HepG2 (cell line): ENCODE measurements around the gene SLC12A5. TPM values are rescaled to one million over a fixed set of nuclear protein-coding genes. Genes with fewer than 3 reads are reported as not detected.

Experiments
- DNMT3B ChIP-seq: conservative IDR thresholded peaks from 2 replicates; pipeline ENCODE4 v1.6.1; 2016; ENCODE audit warnings: missing biosample characterization, control low read depth
- GATAD1 ChIP-seq: IDR thresholded peaks from 2 replicates; pipeline ENCODE4 v1.6.1; 2016; ENCODE audit warnings: missing genetic modification reagents, missing compliant biosample characterization
- KLF13 ChIP-seq: sonication (generic); formaldehyde crosslinking; IDR thresholded peaks from 2 replicates; pipeline ENCODE4 v1.4.0; 2020; ENCODE audit warnings: mild to moderate bottlenecking, missing genetic modification reagents
- RFXAP ChIP-seq: sonication (generic); formaldehyde crosslinking; IDR thresholded peaks from 2 replicates; pipeline ENCODE4 v1.4.0; 2020; ENCODE audit warnings: missing genetic modification reagents, borderline replicate concordance
- SRY ChIP-seq: sonication (generic); formaldehyde crosslinking; IDR thresholded peaks from 2 replicates; pipeline ENCODE4 v1.8.0; 2022; ENCODE audit warnings: mild to moderate bottlenecking, missing genetic modification reagents
- TEAD3 ChIP-seq: optimal IDR thresholded peaks from 2 replicates; pipeline ENCODE3; 2016; ENCODE audit warnings: borderline replicate concordance
- ZFAT ChIP-seq: sonication (generic); formaldehyde crosslinking; conservative IDR thresholded peaks from 2 replicates; pipeline ENCODE4 v1.8.1; 2023; ENCODE audit warnings: missing genetic modification reagents, inconsistent platforms
- ZNF138 ChIP-seq: sonication (generic); formaldehyde crosslinking; IDR thresholded peaks from 2 replicates; pipeline ENCODE4 v1.5.0; 2020; ENCODE audit warnings: mild to moderate bottlenecking, low read depth, missing genetic modification reagents
- ZNF230 ChIP-seq: sonication (generic); formaldehyde crosslinking; IDR thresholded peaks from 2 replicates; pipeline ENCODE4 v1.4.0; 2020; ENCODE audit warnings: mild to moderate bottlenecking, missing genetic modification reagents
- ZNF530 ChIP-seq: sonication (generic); formaldehyde crosslinking; IDR thresholded peaks from 2 replicates; pipeline ENCODE4 v1.5.0; 2020; ENCODE audit warnings: low read depth, mild to moderate bottlenecking, missing genetic modification reagents
- ZNF782 ChIP-seq: sonication (generic); formaldehyde crosslinking; IDR thresholded peaks from 2 replicates; pipeline ENCODE4 v1.4.0; 2020; ENCODE audit warnings: missing genetic modification reagents, mild to moderate bottlenecking, borderline replicate concordance
- polyA plus RNA-seq, 8 experiments: library from polyadenylated mRNA; depleted of rRNA in 3 of 8; stranded (reverse) in 7 of 8; unstranded in 1 of 8; fragments of >200 nt; fragmentation: Illumina TruSeq in 4 of 8; extraction: Trizol in 4 of 8; gene quantifications; 2 replicates each; pipeline versions ENCODE4 v1.2.1 to v1.2.3, GENCODE V29; 2011 to 2016; ENCODE audit warnings: low read depth in 4 of 8, missing spikeins in 1 of 8, mixed read lengths in 1 of 8; ENCODE audit not compliant: insufficient read depth in 1 of 8
- total RNA-seq, 5 experiments: library from RNA; depleted of rRNA; stranded (reverse); fragments of >200 nt; fragmentation: Illumina TruSeq; extraction: Trizol; gene quantifications; 2 replicates each; pipeline ENCODE4 v1.2.3, GENCODE V29; 2016; ENCODE audit warnings: low read depth in 1 of 5
- TF ChIP-seq, protein P1 (sequence below), 2 experiments: fragments of 450-650 bp in 1 of 2; sonication (generic) in 1 of 2; formaldehyde crosslinking in 1 of 2; IDR thresholded peaks; 2 replicates each; pipeline versions ENCODE4 v1.6.1 to v1.8.0; 2016 to 2022; ENCODE audit warnings: antibody characterized with exemption in 1 of 2, mild to moderate bottlenecking in 1 of 2, missing genetic modification reagents in 1 of 2
- TF ChIP-seq, protein P2 (sequence below): sonication (generic); formaldehyde crosslinking; IDR thresholded peaks from 2 replicates; pipeline ENCODE4 v1.9.0; 2021; ENCODE audit warnings: missing genetic modification reagents, mild to moderate bottlenecking, borderline replicate concordance
- TF ChIP-seq, protein P3 (sequence below): sonication (generic); formaldehyde crosslinking; IDR thresholded peaks from 2 replicates; pipeline ENCODE4 v1.4.0; 2020; ENCODE audit warnings: missing genetic modification reagents
- TF ChIP-seq, protein P4 (sequence below): sonication (generic); formaldehyde crosslinking; IDR thresholded peaks from 2 replicates; pipeline ENCODE4 v1.5.0; 2020; ENCODE audit warnings: missing genetic modification reagents, mild to moderate bottlenecking, borderline replicate concordance

SLC12A5 gene
- total and polyA plus RNA-seq, 2 of the 13 experiments (the other 11 are each of a cell fraction or from before 2014, with no cell fraction given) = 4.3 to 5.4 TPM

DNA sequence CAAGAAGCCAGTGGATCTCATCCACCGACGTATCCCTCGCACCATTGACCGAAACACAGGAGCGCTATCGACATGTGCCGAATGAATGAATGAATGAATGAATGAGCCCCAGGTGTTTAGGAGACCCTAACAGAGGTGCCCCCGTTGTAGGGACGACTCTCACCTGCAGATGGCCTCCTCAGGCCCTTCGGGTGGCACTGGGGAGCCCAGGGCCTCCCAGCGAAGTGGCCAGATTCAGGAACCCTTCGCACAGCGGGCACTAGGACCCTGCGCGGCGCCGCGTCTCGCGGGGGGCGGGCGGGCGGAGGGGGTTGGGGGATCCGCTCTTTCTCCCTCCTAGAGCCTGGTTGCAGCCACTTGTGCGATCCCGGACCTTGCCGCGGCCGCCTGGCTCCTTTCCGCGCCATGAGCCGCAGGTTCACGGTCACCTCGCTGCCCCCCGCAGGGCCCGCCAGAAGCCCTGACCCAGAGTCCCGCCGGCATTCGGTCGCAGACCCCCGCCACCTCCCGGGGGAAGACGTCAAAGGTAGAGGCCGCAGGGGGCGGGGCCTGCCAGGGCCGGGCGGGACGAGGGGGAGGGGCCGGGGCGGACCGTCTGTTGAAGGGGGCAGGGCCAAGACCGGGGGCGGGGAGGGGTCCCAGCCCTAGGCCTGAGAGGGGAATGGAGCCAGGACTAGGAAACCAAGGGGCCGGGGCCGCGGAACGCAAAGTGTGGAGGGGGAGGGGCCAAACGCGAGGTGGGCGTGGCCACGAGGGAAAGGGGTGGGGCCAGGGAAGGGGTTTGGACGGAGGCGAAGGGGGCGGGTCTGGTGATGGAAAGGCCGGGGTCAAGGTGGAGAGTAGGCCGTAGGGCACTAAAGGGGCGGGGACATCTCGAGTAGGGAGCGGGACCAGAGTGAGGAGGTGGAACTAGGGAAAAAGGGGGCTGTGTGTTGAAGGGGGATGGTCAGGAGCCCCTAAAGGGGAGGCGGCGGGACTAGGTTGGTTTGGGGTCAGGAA is 7.4 kb upstream of the SLC12A5 start (continued):
- no peak for TF ChIP-seq ZNF530 (CRISPR knock-in tag)
- TF ChIP-seq ZNF230 (CRISPR knock-in tag) = 0 out of 2 replicates have a peak, but pooled peaks have one; percentile 70
- no peak; the same call in 1 of the 2 replicates for TF ChIP-seq GATAD1 (CRISPR knock-in tag)
- peak; percentile 70; the same call in 1 of the 2 replicates for TF ChIP-seq SRY
- peak; percentile 68; the same call in 1 of the 2 replicates for TF ChIP-seq ZNF782 (CRISPR knock-in tag)
- 0 out of 2 replicates have a peak, but pooled peaks have one; percentile 54 for TF ChIP-seq ZNF138 (CRISPR knock-in tag)
- TF ChIP-seq, protein P1, sequence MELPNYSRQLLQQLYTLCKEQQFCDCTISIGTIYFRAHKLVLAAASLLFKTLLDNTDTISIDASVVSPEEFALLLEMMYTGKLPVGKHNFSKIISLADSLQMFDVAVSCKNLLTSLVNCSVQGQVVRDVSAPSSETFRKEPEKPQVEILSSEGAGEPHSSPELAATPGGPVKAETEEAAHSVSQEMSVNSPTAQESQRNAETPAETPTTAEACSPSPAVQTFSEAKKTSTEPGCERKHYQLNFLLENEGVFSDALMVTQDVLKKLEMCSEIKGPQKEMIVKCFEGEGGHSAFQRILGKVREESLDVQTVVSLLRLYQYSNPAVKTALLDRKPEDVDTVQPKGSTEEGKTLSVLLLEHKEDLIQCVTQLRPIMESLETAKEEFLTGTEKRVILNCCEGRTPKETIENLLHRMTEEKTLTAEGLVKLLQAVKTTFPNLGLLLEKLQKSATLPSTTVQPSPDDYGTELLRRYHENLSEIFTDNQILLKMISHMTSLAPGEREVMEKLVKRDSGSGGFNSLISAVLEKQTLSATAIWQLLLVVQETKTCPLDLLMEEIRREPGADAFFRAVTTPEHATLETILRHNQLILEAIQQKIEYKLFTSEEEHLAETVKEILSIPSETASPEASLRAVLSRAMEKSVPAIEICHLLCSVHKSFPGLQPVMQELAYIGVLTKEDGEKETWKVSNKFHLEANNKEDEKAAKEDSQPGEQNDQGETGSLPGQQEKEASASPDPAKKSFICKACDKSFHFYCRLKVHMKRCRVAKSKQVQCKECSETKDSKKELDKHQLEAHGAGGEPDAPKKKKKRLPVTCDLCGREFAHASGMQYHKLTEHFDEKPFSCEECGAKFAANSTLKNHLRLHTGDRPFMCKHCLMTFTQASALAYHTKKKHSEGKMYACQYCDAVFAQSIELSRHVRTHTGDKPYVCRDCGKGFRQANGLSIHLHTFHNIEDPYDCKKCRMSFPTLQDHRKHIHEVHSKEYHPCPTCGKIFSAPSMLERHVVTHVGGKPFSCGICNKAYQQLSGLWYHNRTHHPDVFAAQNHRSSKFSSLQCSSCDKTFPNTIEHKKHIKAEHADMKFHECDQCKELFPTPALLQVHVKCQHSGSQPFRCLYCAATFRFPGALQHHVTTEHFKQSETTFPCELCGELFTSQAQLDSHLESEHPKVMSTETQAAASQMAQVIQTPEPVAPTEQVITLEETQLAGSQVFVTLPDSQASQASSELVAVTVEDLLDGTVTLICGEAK (IDR thresholded peaks at IDR 0.05) = no peak
- TF ChIP-seq, protein P1 (CRISPR knock-in tag; IDR thresholded peaks at IDR 0.05) = no peak
- TF ChIP-seq, protein P2, sequence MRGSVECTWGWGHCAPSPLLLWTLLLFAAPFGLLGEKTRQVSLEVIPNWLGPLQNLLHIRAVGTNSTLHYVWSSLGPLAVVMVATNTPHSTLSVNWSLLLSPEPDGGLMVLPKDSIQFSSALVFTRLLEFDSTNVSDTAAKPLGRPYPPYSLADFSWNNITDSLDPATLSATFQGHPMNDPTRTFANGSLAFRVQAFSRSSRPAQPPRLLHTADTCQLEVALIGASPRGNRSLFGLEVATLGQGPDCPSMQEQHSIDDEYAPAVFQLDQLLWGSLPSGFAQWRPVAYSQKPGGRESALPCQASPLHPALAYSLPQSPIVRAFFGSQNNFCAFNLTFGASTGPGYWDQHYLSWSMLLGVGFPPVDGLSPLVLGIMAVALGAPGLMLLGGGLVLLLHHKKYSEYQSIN = no peak
- TF ChIP-seq, protein P3, sequence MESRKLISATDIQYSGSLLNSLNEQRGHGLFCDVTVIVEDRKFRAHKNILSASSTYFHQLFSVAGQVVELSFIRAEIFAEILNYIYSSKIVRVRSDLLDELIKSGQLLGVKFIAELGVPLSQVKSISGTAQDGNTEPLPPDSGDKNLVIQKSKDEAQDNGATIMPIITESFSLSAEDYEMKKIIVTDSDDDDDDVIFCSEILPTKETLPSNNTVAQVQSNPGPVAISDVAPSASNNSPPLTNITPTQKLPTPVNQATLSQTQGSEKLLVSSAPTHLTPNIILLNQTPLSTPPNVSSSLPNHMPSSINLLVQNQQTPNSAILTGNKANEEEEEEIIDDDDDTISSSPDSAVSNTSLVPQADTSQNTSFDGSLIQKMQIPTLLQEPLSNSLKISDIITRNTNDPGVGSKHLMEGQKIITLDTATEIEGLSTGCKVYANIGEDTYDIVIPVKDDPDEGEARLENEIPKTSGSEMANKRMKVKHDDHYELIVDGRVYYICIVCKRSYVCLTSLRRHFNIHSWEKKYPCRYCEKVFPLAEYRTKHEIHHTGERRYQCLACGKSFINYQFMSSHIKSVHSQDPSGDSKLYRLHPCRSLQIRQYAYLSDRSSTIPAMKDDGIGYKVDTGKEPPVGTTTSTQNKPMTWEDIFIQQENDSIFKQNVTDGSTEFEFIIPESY (CRISPR knock-in tag) = no peak
- TF ChIP-seq KLF13 = no peak
- no peak for TF ChIP-seq ZFAT (CRISPR knock-in tag)
- TF ChIP-seq TEAD3 (CRISPR knock-in tag) = no peak
- no peak for TF ChIP-seq DNMT3B (CRISPR knock-in tag)
- TF ChIP-seq, protein P4, sequence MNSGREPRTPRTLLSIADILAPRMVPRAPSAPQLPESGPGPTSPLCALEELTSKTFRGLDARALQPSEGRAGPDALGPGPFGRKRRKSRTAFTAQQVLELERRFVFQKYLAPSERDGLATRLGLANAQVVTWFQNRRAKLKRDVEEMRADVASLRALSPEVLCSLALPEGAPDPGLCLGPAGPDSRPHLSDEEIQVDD (CRISPR knock-in tag) = no peak
- no peak; the same call in 1 of the 2 replicates for TF ChIP-seq RFXAP (CRISPR knock-in tag)
